ENCODE data around the gene MXRA5.
"Not testable (repeated sequence)": the region's sequence is repeated elsewhere in the genome, so short reads cannot be mapped to it uniquely, and the experiment has no call there.

Gene MXRA5

GRCh38 chrX:3320471-3321046, 25.9 kb downstream of the MXRA5 start:
- no peak for DNase-seq (ENCODE audit: low spot score)

DNA sequence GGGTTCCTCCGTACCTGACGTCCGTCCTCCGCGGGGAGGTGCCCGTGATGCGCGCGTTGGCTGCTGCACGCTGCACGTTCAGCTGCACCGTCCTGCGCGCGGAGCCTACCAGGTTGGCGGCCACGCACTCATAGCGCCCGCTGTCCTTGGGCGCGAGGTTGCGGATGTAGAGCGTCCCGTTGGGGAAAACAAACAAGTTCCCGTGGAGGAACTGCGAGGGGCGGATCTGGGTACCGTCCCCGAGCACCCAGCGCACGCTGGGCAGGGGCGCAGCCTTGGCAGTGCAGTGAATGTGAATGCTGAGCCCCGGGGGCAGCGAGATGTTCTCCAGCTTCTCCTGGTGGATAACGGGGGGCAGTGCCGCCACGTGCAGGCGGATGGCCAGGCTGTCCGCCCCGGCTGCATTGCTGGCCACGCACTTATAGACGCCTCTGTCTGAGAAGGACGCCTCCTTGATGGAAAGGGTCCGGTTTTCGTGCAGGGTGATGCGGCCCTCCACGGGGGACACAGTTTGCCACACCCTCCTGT, 29.2 kb downstream of the MXRA5 start:
- no peak for DNase-seq (ENCODE audit: low spot score)

DNA sequence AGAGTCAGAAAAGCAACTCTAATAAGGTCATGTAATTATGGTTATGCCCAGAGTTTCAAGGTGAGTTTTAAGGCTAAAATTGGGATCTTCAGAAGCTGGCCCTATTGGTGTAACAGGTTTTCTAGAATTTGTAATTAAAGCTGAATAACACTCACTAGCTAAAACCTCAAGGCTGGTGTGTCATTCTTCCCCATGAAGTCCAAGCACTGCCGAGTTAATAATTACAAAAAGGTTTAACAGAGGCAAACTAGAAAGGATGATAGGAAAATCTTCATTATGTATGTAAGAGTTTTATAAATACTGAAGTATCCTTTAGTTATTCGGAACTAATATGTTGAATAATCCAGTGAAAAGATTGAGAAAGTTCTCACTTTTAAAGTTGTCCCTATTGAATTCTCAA, 34.3 kb downstream of the MXRA5 start:
- DNase-seq (ENCODE audit: low spot score): no peak

GRCh38 chrX:3307881-3308280, 38.6 kb downstream of the MXRA5 start:
- DNase-seq (ENCODE audit: low spot score): no peak

GRCh38 chrX:3299636-3300035, 46.8 kb downstream of the MXRA5 start:
- DNase-seq (ENCODE audit: low spot score): no peak

DNA sequence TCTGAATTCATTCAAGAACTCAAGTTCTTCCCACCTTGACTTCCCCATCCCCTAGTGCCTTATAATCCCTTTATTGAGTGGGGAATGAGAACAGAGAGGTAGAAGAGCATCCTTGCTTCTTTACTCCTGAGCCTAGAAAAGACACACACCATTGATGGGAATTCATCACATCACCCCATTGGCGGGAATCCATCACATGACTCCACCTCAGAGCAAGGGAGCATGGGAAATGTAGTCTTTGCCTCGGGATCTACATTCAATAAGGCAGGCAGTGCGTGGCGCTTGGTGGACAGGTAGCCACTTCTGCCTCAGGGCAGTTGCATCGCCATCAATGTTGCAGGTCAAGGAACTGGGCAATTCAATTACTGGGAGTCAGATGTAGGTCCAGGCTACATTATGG, 50.7 kb downstream of the MXRA5 start:
- DNase-seq (ENCODE audit: low spot score): no peak

GRCh38 chrX:3293251-3293650, 53.2 kb downstream of the MXRA5 start:
- DNase-seq (ENCODE audit: low spot score): no peak

DNA sequence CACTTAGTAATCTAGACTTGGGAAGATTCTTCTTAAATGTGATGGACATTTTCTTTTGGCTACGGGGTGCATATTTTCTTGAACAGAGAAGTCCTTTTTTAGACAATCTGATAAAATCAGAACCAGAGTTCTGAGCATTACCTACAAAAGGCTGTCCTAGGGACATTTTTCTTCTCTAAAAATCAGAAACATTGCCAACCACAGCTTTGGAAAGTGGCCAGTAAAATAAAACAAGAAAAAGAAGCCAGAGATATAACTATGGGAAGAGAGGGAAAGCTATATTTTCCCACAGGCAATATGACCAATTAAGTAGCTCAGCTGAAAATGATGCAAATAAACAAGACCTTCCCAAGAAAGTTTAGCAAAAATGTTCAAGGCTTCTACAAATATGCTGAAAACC, 55.9 kb downstream of the MXRA5 start:
- no peak for DNase-seq (ENCODE audit: low spot score)

DNA sequence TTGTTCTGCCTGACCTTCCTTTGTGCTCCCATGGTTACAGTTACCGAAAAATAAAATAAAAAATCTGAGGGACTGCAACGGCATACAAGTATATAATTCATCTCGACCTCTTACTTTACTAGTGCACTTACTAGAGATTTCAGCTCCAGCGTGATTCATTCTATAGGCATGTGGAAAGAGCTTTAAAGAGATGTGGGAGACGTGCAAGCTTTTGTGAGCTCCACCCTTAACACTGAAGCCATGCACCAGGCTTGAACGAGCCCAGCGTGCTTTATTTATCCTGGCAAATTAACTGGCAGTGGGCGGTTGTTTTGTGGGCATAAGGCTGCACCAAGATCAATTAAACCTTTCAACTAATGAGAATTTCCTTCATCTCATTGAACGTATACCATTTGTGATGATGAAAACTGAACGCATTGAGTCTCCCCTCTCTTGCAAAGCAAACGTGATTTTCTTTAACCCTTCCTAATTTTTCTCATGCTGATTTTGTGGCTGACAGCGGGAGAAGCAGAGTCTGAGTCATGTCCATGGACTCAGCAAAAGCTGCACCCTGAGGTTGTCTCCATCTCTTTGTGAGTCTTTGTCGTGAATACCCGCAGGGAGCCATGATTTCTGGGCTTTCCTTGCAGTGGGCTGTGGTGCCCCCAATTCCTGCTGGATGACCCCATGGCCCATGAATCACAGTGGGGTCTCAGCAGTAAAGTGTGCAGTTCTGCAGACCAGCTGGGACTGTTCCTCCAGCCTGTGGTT, 60.1 kb downstream of the MXRA5 start:
- peak; percentile 47 for DNase-seq (ENCODE audit: low spot score)

DNA sequence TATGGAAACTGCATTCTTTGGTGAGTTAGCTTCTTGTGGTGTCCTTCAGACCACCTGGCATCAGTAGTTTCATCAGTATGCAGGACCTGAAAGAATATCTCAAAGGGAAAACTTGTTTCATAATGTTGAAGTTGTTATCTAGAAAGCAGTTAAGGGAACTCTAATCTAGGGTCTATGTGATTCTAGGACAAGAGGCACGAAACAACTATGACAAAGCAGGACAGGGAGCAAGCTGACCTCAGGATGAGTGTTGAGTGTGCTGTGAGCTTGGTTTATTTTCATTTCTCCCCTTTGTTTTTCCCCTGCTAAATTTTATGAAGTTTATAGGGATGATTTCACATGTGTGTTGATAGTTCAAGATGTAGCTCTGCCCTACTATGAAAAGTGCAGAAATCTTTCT, 65.7 kb downstream of the MXRA5 start:
- DNase-seq (ENCODE audit: low spot score): no peak

DNA sequence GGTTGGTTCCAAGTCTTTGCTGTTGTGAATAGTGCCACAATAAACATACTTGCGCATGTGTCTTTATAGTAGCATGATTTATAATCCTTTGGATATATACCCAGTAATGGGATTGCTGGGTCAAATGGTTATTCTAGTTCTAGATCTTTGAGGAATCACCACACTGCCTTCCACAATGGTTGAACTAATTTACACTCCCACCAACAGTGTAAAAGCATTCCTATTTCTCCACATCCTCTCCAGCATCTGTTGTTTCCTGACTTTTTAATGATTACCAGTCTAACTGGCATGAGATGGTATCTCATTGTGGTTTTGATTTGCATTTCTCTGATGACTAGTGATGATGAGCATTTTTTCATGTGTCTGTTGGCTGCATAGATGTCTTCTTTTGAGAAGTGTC, 72.8 kb downstream of the MXRA5 start:
- DNase-seq (ENCODE audit: low spot score): not testable (repeated sequence)

DNA sequence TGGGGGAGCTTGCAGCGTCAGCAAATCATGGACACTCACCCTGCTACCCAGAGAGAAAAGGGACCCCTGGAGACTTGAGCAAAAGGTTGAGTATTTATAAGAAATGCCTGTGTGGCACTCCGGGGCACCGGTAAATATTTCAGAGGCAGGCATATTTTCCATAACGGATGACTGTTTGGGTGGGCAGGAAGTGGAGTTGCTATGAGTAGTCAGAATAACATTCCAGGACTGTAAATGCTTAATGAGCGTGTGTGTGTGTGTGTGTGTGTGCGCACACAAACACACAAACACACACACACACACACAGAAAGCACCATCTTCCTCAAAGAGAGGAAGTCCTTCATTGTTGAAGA, 74.6 kb downstream of the MXRA5 start:
- peak; percentile 41 for DNase-seq (ENCODE audit: low spot score)

DNA sequence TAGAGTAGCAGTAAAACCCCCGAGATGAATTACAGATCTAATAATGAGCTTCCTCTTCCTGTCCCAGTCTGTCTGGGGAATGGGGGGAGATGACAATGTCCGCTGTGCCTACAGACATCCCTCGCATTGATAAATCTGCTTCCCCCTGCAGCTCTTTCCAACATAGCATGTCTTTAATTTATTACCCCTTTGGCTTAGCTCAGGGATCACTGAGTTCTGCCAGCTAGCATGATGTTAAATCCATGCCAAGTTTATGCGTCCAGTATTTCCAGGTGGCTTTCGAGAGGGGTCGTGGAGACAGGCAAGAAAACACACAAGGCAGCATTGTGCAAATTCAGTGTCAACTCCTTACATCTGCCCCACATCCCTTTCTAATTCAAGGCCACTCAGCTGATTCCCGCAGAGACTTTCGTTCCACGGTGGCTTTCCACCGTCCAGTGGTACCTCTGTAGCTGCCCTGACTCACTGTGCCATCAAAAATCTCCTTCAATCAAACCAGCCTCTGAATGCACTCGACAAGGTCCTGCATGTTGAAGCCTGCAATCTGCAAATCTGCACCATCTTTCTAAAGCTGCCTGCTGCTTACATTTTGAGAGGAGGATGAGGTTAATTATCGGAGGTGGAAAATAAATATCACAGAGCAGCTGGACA, 75.1 kb downstream of the MXRA5 start:
- no peak for DNase-seq (ENCODE audit: low spot score)

DNA sequence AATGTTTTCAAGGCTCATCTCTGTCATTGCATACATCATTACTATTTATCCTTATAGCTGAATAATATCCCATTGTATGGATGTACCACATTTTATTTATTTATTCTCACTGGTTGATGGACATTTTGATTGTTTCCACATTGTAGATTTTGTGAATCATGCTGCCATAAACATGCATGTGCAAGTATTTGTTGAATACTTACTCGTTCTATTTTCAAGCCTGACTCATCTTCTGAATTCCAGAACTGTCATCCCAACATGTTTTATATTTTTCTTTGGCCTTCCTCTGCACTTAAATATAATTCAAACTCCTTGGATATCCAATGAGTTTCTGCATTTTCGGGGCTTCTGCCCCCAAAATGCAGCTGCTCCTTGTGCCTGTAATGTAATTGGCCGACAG, 77.6 kb downstream of the MXRA5 start:
- DNase-seq (ENCODE audit: low spot score): no peak

DNA sequence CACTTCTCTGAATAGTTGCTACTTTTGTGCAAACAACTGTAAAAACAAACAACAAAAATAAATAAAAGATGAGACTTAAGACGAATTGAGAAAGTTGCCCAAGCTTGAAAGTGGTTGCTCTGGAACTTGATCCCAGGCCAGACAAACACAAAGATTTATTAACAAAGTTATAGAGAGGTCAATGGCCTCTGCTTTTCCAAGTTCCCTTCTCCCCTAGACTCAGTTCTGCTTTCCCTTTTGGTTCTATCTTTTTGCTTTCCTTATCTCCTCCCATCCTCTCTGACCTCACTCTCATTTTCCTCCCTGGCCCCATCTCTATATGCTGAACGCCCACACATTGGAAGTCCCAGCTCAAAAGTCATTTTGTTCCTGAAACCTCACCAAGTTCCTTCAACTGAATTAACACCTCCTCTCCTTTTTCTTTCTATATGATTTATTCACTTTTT, 82.7 kb downstream of the MXRA5 start:
- DNase-seq (ENCODE audit: low spot score): no peak

- DNase-seq (ENCODE audit: low spot score): no peak
These were observed 83.6 kb downstream of the MXRA5 start for GRCh38 chrX:3262901-3263300.

Measured in SW480 (cell line).